ENCODE results near the gene NEK11. TPM values are rescaled to one million over a fixed set of nuclear protein-coding genes. Genes with fewer than 3 reads are reported as not detected.

Gene NEK11
- total RNA-seq, 2 experiments from 2014 or later, result 1.6 to 4.2 TPM

DNA sequence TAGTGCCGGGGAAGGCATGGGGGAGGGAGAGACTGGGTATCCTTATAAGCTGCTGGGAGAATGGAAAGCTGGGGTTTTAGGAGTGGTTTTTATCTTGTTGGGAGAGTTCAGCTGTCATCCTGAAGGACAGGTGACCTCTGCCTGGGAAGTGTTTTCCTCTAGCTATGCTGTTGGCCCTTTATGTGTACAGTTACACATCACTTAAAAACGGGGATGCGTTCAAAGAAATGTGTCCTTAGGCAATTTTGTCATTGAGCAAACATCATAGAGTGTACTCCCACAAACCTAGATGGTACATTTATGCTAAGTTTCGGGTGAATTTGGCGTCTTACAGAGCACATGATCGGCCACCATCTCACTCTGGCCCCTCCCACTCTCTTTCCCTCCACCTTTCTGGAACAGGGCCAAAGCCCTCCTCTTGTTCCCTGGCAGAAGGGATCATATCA lies 190.6 kb downstream of the NEK11 start:
- H3K9me3 Mint-ChIP-seq, result no peaks in the 10 kb centered on the region
- Histone ChIP-seq H3K36me3 (ENCODE audit: insufficient read depth, low read length) (no peaks in the 10 kb centered on the region), H3K4me3 (ENCODE audit: low read length) (no peak overlapping the region), H3K27me3 (ENCODE audit: control insufficient read depth in 1 of 2, insufficient read depth in 2 of 2, low read length in 2 of 2) (no peaks in the 10 kb centered on the region), H3K4me1 (ENCODE audit: insufficient read depth, low read length) (no peaks in the 10 kb centered on the region), H3K27ac (ENCODE audit: low read depth in 1 of 2, low read length in 2 of 2) (no peak overlapping the region), H3K9me3 (ENCODE audit: control insufficient read depth in 1 of 2, insufficient read depth in 1 of 2, low read length in 2 of 2) (no peaks in the 10 kb centered on the region)
- no peaks in the 10 kb centered on the region for H3K36me3 Mint-ChIP-seq (ENCODE audit: low read depth)
- no peaks in the 10 kb centered on the region for H3K4me1 Mint-ChIP-seq (ENCODE audit: low read depth)
- ChIA-PET CTCF (no interaction called here), POLR2A (no interaction called here)
- ATAC-seq (ENCODE audit: poor library complexity), result no peak
- no peak for DNase-seq
- no peak overlapping the region for H3K27ac Mint-ChIP-seq
- intact Hi-C loops (cut with DNase I, micrococcal nuclease), result no loop called here
- no peaks in the 10 kb centered on the region for H3K27me3 Mint-ChIP-seq
- no peak overlapping the region for H3K4me3 Mint-ChIP-seq
- TF ChIP-seq, protein P1, sequence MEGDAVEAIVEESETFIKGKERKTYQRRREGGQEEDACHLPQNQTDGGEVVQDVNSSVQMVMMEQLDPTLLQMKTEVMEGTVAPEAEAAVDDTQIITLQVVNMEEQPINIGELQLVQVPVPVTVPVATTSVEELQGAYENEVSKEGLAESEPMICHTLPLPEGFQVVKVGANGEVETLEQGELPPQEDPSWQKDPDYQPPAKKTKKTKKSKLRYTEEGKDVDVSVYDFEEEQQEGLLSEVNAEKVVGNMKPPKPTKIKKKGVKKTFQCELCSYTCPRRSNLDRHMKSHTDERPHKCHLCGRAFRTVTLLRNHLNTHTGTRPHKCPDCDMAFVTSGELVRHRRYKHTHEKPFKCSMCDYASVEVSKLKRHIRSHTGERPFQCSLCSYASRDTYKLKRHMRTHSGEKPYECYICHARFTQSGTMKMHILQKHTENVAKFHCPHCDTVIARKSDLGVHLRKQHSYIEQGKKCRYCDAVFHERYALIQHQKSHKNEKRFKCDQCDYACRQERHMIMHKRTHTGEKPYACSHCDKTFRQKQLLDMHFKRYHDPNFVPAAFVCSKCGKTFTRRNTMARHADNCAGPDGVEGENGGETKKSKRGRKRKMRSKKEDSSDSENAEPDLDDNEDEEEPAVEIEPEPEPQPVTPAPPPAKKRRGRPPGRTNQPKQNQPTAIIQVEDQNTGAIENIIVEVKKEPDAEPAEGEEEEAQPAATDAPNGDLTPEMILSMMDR (IDR thresholded peaks at IDR 0.05), result no peak

DNA sequence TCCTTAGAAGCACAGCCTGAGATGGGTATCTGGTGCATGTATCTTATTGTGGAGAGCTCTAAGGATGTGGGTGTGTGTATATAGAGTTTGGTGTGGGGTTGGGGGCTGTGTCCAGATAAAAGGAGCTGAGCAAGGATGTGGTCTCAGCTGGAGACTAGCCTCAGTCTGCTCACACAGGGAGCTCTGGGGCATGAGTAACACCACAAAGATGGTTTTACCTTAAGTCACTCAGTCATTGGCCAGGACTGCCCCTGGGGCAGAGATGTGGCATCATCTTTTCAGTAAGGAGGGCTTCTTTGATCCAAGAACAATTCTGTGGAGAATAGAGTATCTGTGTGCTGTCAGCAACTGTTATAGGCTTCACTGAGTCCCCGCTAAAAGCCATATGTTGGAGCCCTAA lies 191.5 kb downstream of the NEK11 start:
- no peaks in the 10 kb centered on the region for H3K27me3 ChIP-seq (ENCODE audit: control insufficient read depth in 1 of 2, insufficient read depth in 2 of 2, low read length in 2 of 2)
- Mint-ChIP-seq H3K36me3 (ENCODE audit: low read depth) (no peaks in the 10 kb centered on the region), H3K27me3 (no peaks in the 10 kb centered on the region), H3K4me3 (no peak overlapping the region), H3K4me1 (ENCODE audit: low read depth) (no peaks in the 10 kb centered on the region), H3K27ac (no peak overlapping the region), H3K9me3 (no peaks in the 10 kb centered on the region)
- ChIA-PET CTCF (no interaction called here), POLR2A (no interaction called here)
- intact Hi-C loops (cut with DNase I, micrococcal nuclease), result no loop called here
- no peak overlapping the region for H3K27ac ChIP-seq (ENCODE audit: low read depth in 1 of 2, low read length in 2 of 2)
- TF ChIP-seq, protein P1 (IDR thresholded peaks at IDR 0.05), result no peak
- H3K36me3 ChIP-seq (ENCODE audit: insufficient read depth, low read length), result no peaks in the 10 kb centered on the region
- H3K4me3 ChIP-seq (ENCODE audit: low read length), result no peak overlapping the region
- no peaks in the 10 kb centered on the region for H3K4me1 ChIP-seq (ENCODE audit: insufficient read depth, low read length)
- H3K9me3 ChIP-seq (ENCODE audit: control insufficient read depth in 1 of 2, insufficient read depth in 1 of 2, low read length in 2 of 2), result no peaks in the 10 kb centered on the region
- ATAC-seq (ENCODE audit: poor library complexity), result no peak
- DNase-seq, result no peak

DNA sequence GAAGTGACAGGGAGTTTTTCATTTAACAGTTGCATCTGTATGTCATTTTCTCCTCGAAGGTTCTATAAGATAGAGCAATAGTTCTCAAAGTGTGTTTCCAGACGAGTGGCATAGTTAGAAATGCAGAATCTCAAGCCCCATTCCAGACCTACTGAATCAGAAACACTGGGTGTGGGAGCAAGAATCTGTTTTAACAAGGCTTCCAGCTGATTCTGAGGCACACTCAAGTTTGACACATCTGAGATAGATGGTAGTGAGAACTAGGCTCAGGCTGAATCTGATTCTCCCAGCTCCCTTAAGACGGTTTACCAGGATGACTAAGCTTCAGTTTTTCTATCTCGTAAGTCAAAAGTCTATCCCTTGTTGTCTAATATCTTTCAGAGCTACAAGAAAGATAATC lies 195.1 kb downstream of the NEK11 start:
- no peak overlapping the region for H3K27ac ChIP-seq (ENCODE audit: low read depth in 1 of 2, low read length in 2 of 2)
- no peaks in the 10 kb centered on the region for H3K36me3 ChIP-seq (ENCODE audit: insufficient read depth, low read length)
- no peaks in the 10 kb centered on the region for H3K27me3 ChIP-seq (ENCODE audit: control insufficient read depth in 1 of 2, insufficient read depth in 2 of 2, low read length in 2 of 2)
- ChIA-PET CTCF (no interaction called here), POLR2A (no interaction called here)
- no peak for ATAC-seq (ENCODE audit: poor library complexity)
- no peaks in the 10 kb centered on the region for H3K9me3 ChIP-seq (ENCODE audit: control insufficient read depth in 1 of 2, insufficient read depth in 1 of 2, low read length in 2 of 2)
- DNase-seq, result no peak
- H3K27me3 Mint-ChIP-seq, result no peaks in the 10 kb centered on the region
- no peak overlapping the region for H3K4me3 ChIP-seq (ENCODE audit: low read length)
- H3K36me3 Mint-ChIP-seq (ENCODE audit: low read depth), result no peaks in the 10 kb centered on the region
- TF ChIP-seq, protein P1 (IDR thresholded peaks at IDR 0.05), result no peak
- no peaks in the 10 kb centered on the region for H3K9me3 Mint-ChIP-seq
- no peak overlapping the region for H3K27ac Mint-ChIP-seq
- no peak overlapping the region for H3K4me3 Mint-ChIP-seq
- no peaks in the 10 kb centered on the region for H3K4me1 ChIP-seq (ENCODE audit: insufficient read depth, low read length)
- intact Hi-C loops (cut with DNase I, micrococcal nuclease), result no loop called here
- H3K4me1 Mint-ChIP-seq (ENCODE audit: low read depth), result no peaks in the 10 kb centered on the region

All from CD4-positive, alpha-beta T cell (primary cell).